GM23338 (cell line): ENCODE results near the gene TMBIM6.

Source experiments
- CREB1 ChIP-seq: fragments of 250-450 bp; sonication (Bioruptor Pico); IDR thresholded peaks from 2 replicates; pipeline ENCODE4 v1.5.0; 2020; ENCODE audit warnings: low read depth, mild to moderate bottlenecking, moderate library complexity
- CTCF ChIP-seq, 2 experiments: fragments of 200-600 bp in 1 of 2; sonication (generic) in 1 of 2; conservative IDR thresholded peaks; 2 replicates each; pipeline versions ENCODE4 v1.5.1 to v1.6.1; 2016 to 2017; ENCODE audit warnings: antibody characterized with exemption in 2 of 2, low read depth in 2 of 2, mild to moderate bottlenecking in 2 of 2, moderate library complexity in 1 of 2
- ETS1 ChIP-seq: IDR thresholded peaks from 2 replicates; pipeline ENCODE4 v1.6.1; 2016; ENCODE audit warnings: antibody characterized with exemption
- EZH2 ChIP-seq: fragments of 200-600 bp; sonication (generic); IDR thresholded peaks from one replicate; pipeline ENCODE4 v1.8.0; 2017; ENCODE audit warnings: antibody characterized with exemption, mild to moderate bottlenecking, low read depth; ENCODE audit not compliant: unreplicated experiment
- EZH2phosphoT487 ChIP-seq: fragments of 200-600 bp; sonication (generic); IDR thresholded peaks from one replicate; pipeline ENCODE4 v1.8.1; 2018; ENCODE audit warnings: antibody characterized with exemption; ENCODE audit not compliant: unreplicated experiment
- JUNB ChIP-seq: IDR thresholded peaks from one replicate; pipeline ENCODE4 v1.6.1; 2016; ENCODE audit warnings: antibody characterized with exemption; ENCODE audit not compliant: unreplicated experiment
- NANOG ChIP-seq: IDR thresholded peaks from 2 replicates; pipeline ENCODE4 v1.6.1; 2016; ENCODE audit warnings: antibody characterized with exemption, borderline replicate concordance
- POLR2AphosphoS5 ChIP-seq: IDR thresholded peaks from 2 replicates; pipeline ENCODE4 v1.6.1; 2016; ENCODE audit warnings: antibody characterized with exemption, low read depth
- REST ChIP-seq: IDR thresholded peaks from one replicate; pipeline ENCODE4 v1.6.1; 2018; ENCODE audit warnings: antibody characterized with exemption; ENCODE audit not compliant: unreplicated experiment
- ZNF114 ChIP-seq: fragments of 250-450 bp; sonication (Bioruptor Pico); IDR thresholded peaks from 2 replicates; pipeline ENCODE4 v1.5.0; 2020; ENCODE audit warnings: mild to moderate bottlenecking, moderate library complexity
- ZNF331 ChIP-seq: fragments of 250-450 bp; sonication (Bioruptor Pico); IDR thresholded peaks from 2 replicates; pipeline ENCODE4 v1.5.0; 2020; ENCODE audit warnings: low read depth, mild to moderate bottlenecking, moderate library complexity
- ZNF462 ChIP-seq: fragments of 250-450 bp; sonication (Bioruptor Pico); IDR thresholded peaks from 2 replicates; pipeline ENCODE4 v1.5.0; 2020; ENCODE audit warnings: mild to moderate bottlenecking, moderate library complexity

- TF ChIP-seq CTCF (conservative IDR thresholded peaks at IDR 0.05; ENCODE audit: low read depth in 2 of 2) (no peak), POLR2AphosphoS5 (no peak), ZNF462 (CRISPR knock-in tag) (no peak), EZH2phosphoT487 (no peak), REST (no peak), CREB1 (CRISPR knock-in tag) (no peak), ETS1 (no peak), JUNB (no peak), EZH2 (no peak), ZNF331 (CRISPR knock-in tag) (no peak), ZNF114 (no peak), NANOG (no peak)
Measured at GRCh38 chr12:49728446-49728845, 12.9 kb upstream of the TMBIM6 start.
